GM23248 (cell line): ENCODE measurements around the gene PLD1. TPM values are rescaled to one million over a fixed set of nuclear protein-coding genes. Genes with fewer than 3 reads are reported as not detected.

Experiments
- DNase-seq: peaks from one replicate; pipeline ENCODE4 v3.0.0-alpha.2; 2015
- H2AFZ ChIP-seq: fragments of 200-600 bp; sonication (generic); 2 replicates; pipeline ENCODE4 v1.6.1; 2016; ENCODE audit warnings: antibody characterized with exemption
- H3F3A ChIP-seq: fragments of 200-600 bp; sonication (generic); 2 replicates; pipeline ENCODE4 v1.6.1; 2016; ENCODE audit warnings: mild to moderate bottlenecking, antibody characterized with exemption, mixed run types; ENCODE audit not compliant: insufficient read depth
- H3K27ac ChIP-seq: fragments of 200-600 bp; sonication (generic); 2 replicates; pipeline ENCODE4 v1.5.1; 2016; ENCODE audit warnings: mild to moderate bottlenecking
- H3K27me3 ChIP-seq: fragments of 200-600 bp; sonication (generic); replicated peaks from 2 replicates; pipeline ENCODE4 v1.6.1; 2016; ENCODE audit warnings: mild to moderate bottlenecking; ENCODE audit not compliant: insufficient read depth
- H3K36me3 ChIP-seq: fragments of 200-600 bp; sonication (generic); 2 replicates; pipeline ENCODE4 v1.6.1; 2016; ENCODE audit warnings: low read depth, mild to moderate bottlenecking
- H3K4me1 ChIP-seq: fragments of 200-600 bp; sonication (generic); 2 replicates; pipeline ENCODE4 v1.6.1; 2016; ENCODE audit warnings: mild to moderate bottlenecking; ENCODE audit not compliant: insufficient read depth
- H3K4me2 ChIP-seq: fragments of 200-600 bp; sonication (generic); one replicate; pipeline ENCODE4 v1.6.1; 2016; ENCODE audit warnings: mild to moderate bottlenecking; ENCODE audit not compliant: unreplicated experiment
- H3K4me3 ChIP-seq: fragments of 200-600 bp; sonication (generic); 2 replicates; pipeline ENCODE4 v1.5.1; 2016; ENCODE audit warnings: mild to moderate bottlenecking
- H3K79me2 ChIP-seq: fragments of 200-600 bp; sonication (generic); 2 replicates; pipeline ENCODE4 v1.6.1; 2016; ENCODE audit warnings: mild to moderate bottlenecking; ENCODE audit not compliant: insufficient read depth
- H3K9ac ChIP-seq: fragments of 200-600 bp; sonication (generic); 2 replicates; pipeline ENCODE4 v1.6.1; 2016; ENCODE audit warnings: mild to moderate bottlenecking
- H3K9me2 ChIP-seq: fragments of 200-600 bp; sonication (generic); 2 replicates; pipeline ENCODE4 v1.6.1; 2016; ENCODE audit warnings: mixed run types, mild to moderate bottlenecking, moderate library complexity; ENCODE audit not compliant: insufficient read depth
- H3K9me3 ChIP-seq: fragments of 200-600 bp; sonication (generic); one replicate; pipeline ENCODE4 v1.6.1; 2017; ENCODE audit warnings: low read depth
- H4K20me1 ChIP-seq: fragments of 200-600 bp; sonication (generic); 2 replicates; pipeline ENCODE4 v1.6.0; 2016; ENCODE audit not compliant: insufficient read depth
- EZH2 ChIP-seq: fragments of 200-600 bp; sonication (generic); IDR thresholded peaks from 2 replicates; pipeline ENCODE4 v1.6.1; 2018; ENCODE audit warnings: antibody characterized with exemption, mild to moderate bottlenecking; ENCODE audit not compliant: insufficient read depth, poor library complexity, severe bottlenecking
- EZH2phosphoT487 ChIP-seq: fragments of 200-600 bp; sonication (generic); IDR thresholded peaks from 2 replicates; pipeline ENCODE4 v1.6.1; 2018; ENCODE audit warnings: antibody characterized with exemption, moderate library complexity, mild to moderate bottlenecking, low read depth; ENCODE audit not compliant: insufficient read depth
- WGBS, 2 experiments: methylation state at CpG; one replicate each; pipeline ENCODE4 v1.1.6; 2015 to 2017; ENCODE audit warnings: low lambda C conversion rate in 2 of 2, low coverage in 1 of 2; ENCODE audit errors: missing lambda C conversion rate in 2 of 2; 5-methylcytosine and 5-hydroxymethylcytosine counted together
- in situ Hi-C: fragments of 300-500 bp; cut with MboI; formaldehyde crosslinking; loops from 2 replicates; pipeline ENCODE4 v1.15.0; 2020
- polyA plus RNA-seq: library from polyadenylated mRNA; unstranded; fragments of >200 nt; fragmentation: Nextera tagmentation; extraction: Ambion mirVana; gene quantifications from 2 replicates; pipeline ENCODE4 v1.2.1, GENCODE V29; 2016
- total RNA-seq: library from RNA; depleted of rRNA; stranded (reverse); fragments of >200 nt; shearing (Covaris generic); gene quantifications from 2 replicates; pipeline ENCODE4 v1.2.3, GENCODE V29; 2014

PLD1 gene
- total and polyA plus RNA-seq, 2 experiments from 2014 or later: 3.0 to 4.6 TPM

DNA sequence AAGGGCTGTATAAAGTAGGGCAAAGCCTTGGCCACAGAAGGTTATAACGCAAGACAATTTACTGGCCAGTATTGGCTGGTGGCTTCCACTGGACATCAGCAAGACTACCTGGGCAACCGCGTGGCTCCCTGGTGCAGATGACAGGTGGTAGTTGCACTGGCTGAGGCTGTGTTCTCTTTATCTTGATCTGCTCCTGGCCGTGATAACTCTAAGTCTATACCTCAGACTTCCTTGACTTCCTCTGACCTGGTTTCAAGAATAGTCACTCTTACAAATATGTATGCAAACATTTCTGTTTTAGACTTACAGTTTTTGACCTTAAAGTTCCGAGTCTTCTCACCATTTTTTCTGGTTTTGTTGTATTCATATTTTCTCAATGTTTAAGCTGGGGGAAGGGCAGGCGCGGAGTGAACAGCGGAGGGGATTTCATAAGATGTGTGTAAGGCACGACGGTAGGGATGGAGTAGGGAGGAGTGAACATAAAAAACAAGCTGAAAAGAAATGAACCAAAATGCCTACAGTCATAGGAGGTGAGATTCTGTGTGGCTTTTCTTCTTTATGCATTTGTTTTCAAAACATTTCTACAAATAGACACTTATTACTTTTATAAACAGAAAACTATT is 17.7 kb upstream of the PLD1 start:
- peaks cover 18% of the 10 kb centered on the region for H3F3A ChIP-seq
- in situ Hi-C loops: no loop called here
- H3K79me2 ChIP-seq: no peaks in the 10 kb centered on the region
- no peak overlapping the region for H3K9ac ChIP-seq
- no peaks in the 10 kb centered on the region for H3K36me3 ChIP-seq
- TF ChIP-seq EZH2 (no peak), EZH2phosphoT487 (no peak)
- H3K4me2 ChIP-seq: no peak overlapping the region
- no peaks in the 10 kb centered on the region for H3K9me3 ChIP-seq
- H3K27ac ChIP-seq: no peak overlapping the region
- no peak for DNase-seq
- no peak overlapping the region for H2AFZ ChIP-seq
- no peaks in the 10 kb centered on the region for H3K27me3 ChIP-seq
- no peak overlapping the region for H3K4me3 ChIP-seq
- H4K20me1 ChIP-seq: no peaks in the 10 kb centered on the region
- peaks cover 33% of the 10 kb centered on the region for H3K4me1 ChIP-seq
- WGBS, 2 experiments: 86 to 91% methylated on average over 10 of the region's 10 CpGs
- H3K9me2 ChIP-seq: no peaks in the 10 kb centered on the region

DNA sequence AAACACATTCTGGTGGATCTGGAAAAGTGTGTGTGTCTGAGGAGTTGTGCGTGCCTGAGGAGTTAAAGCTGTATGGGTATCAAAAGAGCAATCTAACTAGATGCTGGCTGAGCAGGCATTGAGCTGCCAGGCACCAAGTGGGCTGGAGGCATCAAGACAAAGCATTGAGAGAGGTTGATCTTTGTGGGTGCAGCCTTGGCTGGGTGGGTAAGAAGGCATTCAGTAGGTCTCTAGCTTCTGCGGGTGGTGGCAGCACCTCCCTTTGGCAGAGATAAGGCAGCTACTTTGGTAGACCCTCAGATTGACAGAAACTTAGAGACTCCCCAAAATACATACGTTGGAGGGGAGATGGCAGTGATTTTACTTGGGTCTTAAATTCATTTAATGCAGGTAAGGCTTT is 17.1 kb upstream of the PLD1 start:
- Histone ChIP-seq H3K36me3 (no peaks in the 10 kb centered on the region), H3K27ac (no peak overlapping the region), H3K79me2 (no peaks in the 10 kb centered on the region), H3K9me3 (no peaks in the 10 kb centered on the region), H3K4me2 (no peak overlapping the region), H3K4me1 (peaks cover 32% of the 10 kb centered on the region), H3K9me2 (no peaks in the 10 kb centered on the region), H3F3A (peaks cover 16% of the 10 kb centered on the region), H3K27me3 (no peaks in the 10 kb centered on the region), H3K9ac (no peak overlapping the region), H4K20me1 (no peaks in the 10 kb centered on the region), H3K4me3 (no peak overlapping the region), H2AFZ (no peak overlapping the region)
- in situ Hi-C loops: no loop called here
- DNase-seq: no peak
- 82 to 93% methylated on average over 3 of the region's 3 CpGs for whole genome bisulfite sequencing, 2 experiments
- no peak for TF ChIP-seq EZH2
- TF ChIP-seq EZH2phosphoT487: no peak

DNA sequence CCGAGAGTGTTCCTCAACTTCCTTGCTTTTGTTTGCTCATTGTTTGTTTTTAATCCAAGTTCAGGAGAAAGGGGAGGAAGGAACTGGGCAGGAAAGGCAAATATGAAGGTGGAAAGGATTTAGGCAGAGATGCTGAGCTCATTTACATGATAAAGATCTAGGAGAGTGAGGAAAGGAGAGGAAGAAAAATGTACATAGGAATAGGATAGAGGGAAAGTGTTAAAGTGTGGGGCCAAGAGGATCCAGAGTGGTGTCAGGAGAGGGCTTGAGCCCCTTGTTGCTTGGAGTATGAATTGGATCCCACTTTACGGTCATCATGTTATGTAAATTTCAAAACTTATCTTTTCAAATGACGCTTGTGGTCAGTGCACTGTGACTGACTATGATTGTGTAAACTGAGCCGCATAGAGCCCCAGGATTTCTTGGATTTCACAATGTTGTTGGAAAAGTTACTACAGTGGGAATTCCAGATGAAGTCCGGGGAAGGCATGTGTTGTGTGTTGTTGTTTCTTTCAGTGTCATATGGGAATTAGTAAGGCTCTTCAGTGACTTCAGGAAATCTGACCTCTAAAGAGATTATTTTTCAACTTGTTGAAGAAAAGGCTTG is 15.0 kb upstream of the PLD1 start:
- peak overlapping the region; percentile 58 for H3K27ac ChIP-seq
- peaks cover 13% of the 10 kb centered on the region for H3F3A ChIP-seq
- H4K20me1 ChIP-seq: no peaks in the 10 kb centered on the region
- H3K4me2 ChIP-seq: peak overlapping the region; percentile 46
- H3K4me1 ChIP-seq: peaks cover 20% of the 10 kb centered on the region
- no peaks in the 10 kb centered on the region for H3K9me2 ChIP-seq
- H3K27me3 ChIP-seq: no peaks in the 10 kb centered on the region
- TF ChIP-seq EZH2phosphoT487 (no peak), EZH2 (no peak)
- no peak overlapping the region for H3K4me3 ChIP-seq
- no peaks in the 10 kb centered on the region for H3K9me3 ChIP-seq
- peak; percentile 88 for DNase-seq
- in situ Hi-C loops: no loop called here
- H2AFZ ChIP-seq: no peak overlapping the region
- no peaks in the 10 kb centered on the region for H3K36me3 ChIP-seq
- no peaks in the 10 kb centered on the region for H3K79me2 ChIP-seq
- 23 to 26% methylated on average over 5 of the region's 5 CpGs for WGBS, 2 experiments
- peak overlapping the region; percentile 24; the same call in 1 of the 2 replicates for H3K9ac ChIP-seq

DNA sequence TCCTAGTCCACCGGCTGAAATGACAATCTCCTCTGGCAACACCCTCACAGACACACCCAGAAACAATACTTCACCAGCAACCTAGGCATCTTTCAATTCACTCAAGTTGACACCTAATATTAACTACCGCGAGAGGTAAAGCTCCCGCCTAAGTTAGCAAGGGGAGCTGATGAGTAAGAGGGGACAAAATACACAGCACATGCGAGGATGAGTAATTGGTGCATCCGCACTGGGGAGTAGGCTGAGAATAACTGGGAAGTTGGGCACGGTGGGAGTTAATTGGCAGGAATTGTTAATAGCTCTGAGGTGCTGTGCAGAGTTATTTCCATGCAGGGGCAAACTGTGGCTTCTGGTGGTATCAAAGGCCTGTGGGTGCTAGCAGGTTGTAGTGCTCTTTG is 14.5 kb upstream of the PLD1 start:
- DNase-seq: peak; percentile 32
- H3K9me3 ChIP-seq: no peaks in the 10 kb centered on the region
- H3K4me3 ChIP-seq: no peak overlapping the region
- peaks cover 13% of the 10 kb centered on the region for H3F3A ChIP-seq
- 80 to 83% methylated on average over 7 of the region's 7 CpGs for WGBS, 2 experiments
- no peaks in the 10 kb centered on the region for H4K20me1 ChIP-seq
- H3K4me2 ChIP-seq: no peak overlapping the region
- H3K9me2 ChIP-seq: no peaks in the 10 kb centered on the region
- H3K4me1 ChIP-seq: peaks cover 15% of the 10 kb centered on the region
- in situ Hi-C loops: no loop called here
- H3K27me3 ChIP-seq: no peaks in the 10 kb centered on the region
- H3K9ac ChIP-seq: 0 out of 2 replicates have a peak overlapping the region, but pooled peaks have one; percentile 24
- TF ChIP-seq EZH2phosphoT487: no peak
- TF ChIP-seq EZH2: no peak
- H2AFZ ChIP-seq: no peak overlapping the region
- H3K36me3 ChIP-seq: no peaks in the 10 kb centered on the region
- H3K27ac ChIP-seq: peak overlapping the region; percentile 58
- no peaks in the 10 kb centered on the region for H3K79me2 ChIP-seq
